VCaP (cell line): Measurements from ENCODE around the gene BAZ1B.
A peak's percentile ranks its signal among the peaks of the same experiment; 100 is the strongest.

Experiments used
- H3K27ac ChIP-seq: fragments of 450-650 bp; 2 replicates; pipeline ENCODE4 v1.5.1; 2017
- TF ChIP-seq, protein P1 (sequence below): fragments of 450-650 bp; conservative IDR thresholded peaks from 2 replicates; pipeline ENCODE4 v1.5.1; 2017; ENCODE audit warnings: mild to moderate bottlenecking, moderate library complexity

BAZ1B gene

DNA sequence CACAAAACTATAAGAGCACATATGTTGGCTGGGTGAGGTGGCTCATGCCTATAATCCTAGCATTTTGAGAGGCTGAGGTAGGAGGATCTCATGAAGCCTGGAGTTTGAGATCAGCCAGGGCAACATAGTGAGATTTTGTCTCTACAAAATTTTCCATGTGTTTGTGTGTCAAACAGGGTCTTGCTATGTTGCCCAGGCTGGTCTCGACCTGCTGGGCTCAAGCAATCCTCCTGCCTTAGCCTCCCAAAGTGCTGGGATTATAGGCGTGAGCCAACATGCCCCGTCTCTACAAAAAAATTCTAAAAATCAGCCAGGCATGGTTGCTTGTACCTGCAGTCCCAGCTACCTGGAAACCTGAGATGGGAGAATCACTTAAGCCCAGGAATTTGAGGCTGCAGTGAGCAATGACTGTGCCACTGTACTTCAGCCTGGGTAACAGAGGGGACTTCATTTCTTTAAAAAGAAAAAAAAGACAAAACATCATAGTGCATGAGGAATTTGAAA lies 60.3 kb downstream of the BAZ1B start:
- TF ChIP-seq, protein P1, sequence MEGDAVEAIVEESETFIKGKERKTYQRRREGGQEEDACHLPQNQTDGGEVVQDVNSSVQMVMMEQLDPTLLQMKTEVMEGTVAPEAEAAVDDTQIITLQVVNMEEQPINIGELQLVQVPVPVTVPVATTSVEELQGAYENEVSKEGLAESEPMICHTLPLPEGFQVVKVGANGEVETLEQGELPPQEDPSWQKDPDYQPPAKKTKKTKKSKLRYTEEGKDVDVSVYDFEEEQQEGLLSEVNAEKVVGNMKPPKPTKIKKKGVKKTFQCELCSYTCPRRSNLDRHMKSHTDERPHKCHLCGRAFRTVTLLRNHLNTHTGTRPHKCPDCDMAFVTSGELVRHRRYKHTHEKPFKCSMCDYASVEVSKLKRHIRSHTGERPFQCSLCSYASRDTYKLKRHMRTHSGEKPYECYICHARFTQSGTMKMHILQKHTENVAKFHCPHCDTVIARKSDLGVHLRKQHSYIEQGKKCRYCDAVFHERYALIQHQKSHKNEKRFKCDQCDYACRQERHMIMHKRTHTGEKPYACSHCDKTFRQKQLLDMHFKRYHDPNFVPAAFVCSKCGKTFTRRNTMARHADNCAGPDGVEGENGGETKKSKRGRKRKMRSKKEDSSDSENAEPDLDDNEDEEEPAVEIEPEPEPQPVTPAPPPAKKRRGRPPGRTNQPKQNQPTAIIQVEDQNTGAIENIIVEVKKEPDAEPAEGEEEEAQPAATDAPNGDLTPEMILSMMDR, result no peak
- no peak overlapping the region for H3K27ac ChIP-seq

DNA sequence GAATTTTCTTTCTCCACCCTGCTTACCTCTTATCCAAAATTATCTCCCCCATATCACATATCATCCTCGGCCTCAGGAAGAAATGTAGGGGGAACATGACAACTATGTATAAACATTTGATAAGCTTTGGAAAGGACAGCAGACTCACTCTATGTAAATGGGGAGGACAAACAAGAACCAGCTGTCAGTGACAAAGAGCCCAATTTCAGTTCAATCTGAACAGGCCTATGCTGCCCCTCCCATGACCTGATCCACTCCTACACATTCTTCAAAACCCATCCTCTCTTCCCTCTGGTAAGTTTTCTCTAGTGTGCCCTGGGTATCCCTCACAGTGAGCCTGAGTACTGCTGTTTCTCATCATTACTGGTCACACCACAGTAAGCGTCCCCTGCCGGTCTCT lies 67.7 kb downstream of the BAZ1B start:
- peak overlapping the region; percentile 62 for H3K27ac ChIP-seq
- TF ChIP-seq, protein P1, result no peak

DNA sequence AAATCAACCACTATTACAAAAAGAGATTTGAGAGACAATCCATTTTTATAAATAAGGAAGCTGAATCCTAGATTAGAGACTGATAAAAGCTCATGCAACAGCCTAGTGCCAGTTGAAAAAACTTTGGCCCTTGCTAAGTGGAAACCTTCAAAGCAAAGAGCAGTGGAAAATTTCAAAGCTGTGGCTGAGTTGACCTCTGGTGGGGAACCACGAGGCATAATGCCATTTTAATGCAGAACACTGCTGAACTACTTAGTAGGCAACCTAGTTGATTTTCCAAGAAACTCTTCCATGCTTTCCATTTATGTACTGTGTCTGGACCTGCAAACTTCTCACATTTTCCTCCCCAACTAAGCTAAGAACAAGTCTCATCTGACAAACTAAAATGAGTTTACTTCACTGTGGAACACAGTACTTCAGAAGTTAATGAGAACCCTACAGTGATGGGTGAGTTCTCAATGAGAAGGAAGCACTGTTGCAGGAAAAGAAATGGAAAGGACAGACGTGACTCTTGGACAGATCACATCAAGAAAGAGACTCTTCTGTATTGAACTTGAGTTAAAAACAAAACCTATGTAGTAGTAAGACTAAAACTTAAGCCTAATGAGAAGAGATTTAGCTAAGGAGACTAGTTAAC lies 69.0 kb downstream of the BAZ1B start:
- H3K27ac ChIP-seq, result peak overlapping the region; percentile 62

DNA sequence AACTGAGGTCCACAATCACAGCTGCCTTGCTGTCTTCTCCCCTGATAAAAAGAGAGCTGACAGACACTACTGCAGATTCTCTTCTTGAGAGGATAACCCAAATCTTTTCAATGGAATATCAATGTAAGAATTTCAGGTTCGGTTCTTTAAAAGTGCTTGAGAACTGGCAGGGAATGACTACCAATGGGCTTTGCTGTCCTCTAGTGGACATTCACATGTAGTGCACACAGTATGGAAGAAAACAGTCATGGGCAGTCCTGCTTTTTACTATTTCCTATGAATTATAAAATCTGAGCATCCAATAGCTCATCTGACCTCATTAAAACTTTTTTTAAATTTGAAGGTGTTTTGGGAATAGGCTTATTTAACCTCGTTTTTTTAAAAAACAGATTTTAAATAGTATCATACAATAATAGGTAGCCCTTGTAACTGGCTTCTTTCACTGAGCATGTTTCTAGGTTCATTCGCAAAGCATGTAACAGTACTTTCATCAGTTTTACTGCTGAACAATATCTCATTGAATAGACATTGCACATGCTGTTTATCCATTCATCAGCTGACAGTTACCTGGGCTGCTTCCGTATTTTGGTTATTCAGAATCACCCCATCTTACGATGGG lies 70.2 kb downstream of the BAZ1B start:
- TF ChIP-seq, protein P1, result peak; percentile 99
- H3K27ac ChIP-seq, result peak overlapping the region; percentile 62

More for the DNA sequence above, 69.0 kb downstream of the BAZ1B start:
- TF ChIP-seq, protein P1, result no peak

DNA sequence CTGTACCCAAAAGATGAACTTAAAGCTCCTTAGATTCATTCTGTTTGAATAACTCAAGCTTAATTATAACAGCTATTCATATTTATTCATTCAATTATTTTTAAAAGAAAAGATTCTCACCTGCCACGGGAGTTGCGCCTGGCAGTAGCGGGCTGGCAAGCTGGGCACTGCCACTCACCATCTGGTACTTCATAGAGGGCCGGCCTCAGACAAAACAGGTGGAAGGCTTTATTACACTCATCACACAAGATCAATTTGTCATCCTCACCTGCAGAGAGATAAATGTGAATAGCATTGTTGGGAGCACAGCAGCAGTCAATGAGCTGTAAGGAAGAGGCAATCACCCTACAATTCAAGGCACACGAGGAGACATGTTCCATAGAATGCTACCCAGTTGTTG lies 72.7 kb downstream of the BAZ1B start:
- TF ChIP-seq, protein P1, result no peak

DNA sequence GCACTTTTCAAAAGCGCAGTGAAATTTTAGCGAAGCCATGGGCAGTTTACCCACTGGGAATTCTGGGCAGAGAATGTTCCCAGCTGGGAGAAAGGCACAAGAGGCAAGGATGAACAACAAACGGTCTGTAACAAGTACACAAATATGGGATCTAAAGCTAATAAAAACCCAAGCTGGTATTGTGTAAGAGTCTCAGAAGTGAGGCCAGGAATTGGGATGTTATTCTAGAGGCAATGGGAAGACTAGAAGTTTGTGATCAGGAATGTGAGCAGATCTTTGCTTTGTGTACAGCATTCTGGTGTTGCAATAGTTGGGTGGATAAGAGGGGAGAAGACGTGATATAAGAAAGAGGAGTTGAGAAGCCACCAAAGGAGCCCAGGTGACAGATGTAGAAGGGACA lies 73.5 kb downstream of the BAZ1B start:
- TF ChIP-seq, protein P1, result no peak

More for the DNA sequence above, 72.7 kb downstream of the BAZ1B start:
- H3K27ac ChIP-seq, result peak overlapping the region; percentile 10; the same call in 1 of the 2 replicates

DNA sequence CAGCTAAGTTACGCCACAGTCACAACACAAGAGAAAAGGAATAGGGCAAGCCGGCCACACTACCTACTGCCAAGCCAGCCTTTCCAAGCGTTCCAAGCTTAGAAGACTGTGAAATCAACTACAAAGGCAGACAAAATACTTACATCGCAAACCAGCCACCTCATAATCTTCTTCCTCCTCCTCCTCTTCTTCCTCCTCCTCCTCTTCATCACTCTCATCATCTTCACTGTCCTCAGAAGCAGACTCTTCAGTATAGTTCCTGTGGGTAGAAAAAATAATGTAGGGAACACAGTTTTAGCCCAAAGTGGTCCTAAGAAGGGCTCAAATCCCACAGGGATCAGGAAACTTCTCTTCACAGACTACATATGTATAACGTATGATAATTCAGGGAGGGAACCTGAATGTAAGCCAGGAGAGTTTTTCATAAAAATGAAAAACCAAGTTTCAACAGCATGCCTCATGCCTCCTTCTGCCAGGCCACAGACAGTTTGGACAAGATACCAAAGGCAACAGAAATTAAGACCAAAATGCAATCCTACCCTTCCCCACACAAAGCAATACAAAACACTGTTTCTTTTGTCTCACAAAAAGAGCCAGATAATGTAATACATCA lies 74.9 kb downstream of the BAZ1B start:
- TF ChIP-seq, protein P1, result no peak
- H3K27ac ChIP-seq, result no peak overlapping the region

More for the DNA sequence above, 73.5 kb downstream of the BAZ1B start:
- H3K27ac ChIP-seq, result peak overlapping the region; percentile 13
